Panc1 (cell line): ENCODE data around the gene ARL5A.

Experiments used
- POLR2AphosphoS5 ChIP-seq: IDR thresholded peaks from 2 replicates; pipeline ENCODE4 v1.6.1; 2012; ENCODE audit warnings: mild to moderate bottlenecking, low read depth, low read length, moderate library complexity
- TF ChIP-seq, protein P1 (sequence below): fragments of 450-650 bp; IDR thresholded peaks from 2 replicates; pipeline ENCODE4 v1.5.1; 2017; ENCODE audit warnings: mild to moderate bottlenecking
- TF ChIP-seq, protein P2 (sequence below), 2 experiments: IDR thresholded peaks; 2 replicates each; pipeline ENCODE4 v1.6.1; 2011 to 2012; ENCODE audit warnings: low read depth in 2 of 2, control low read depth in 1 of 2, low read length in 1 of 2, mild to moderate bottlenecking in 1 of 2, moderate library complexity in 1 of 2; ENCODE audit not compliant: insufficient read depth in 1 of 2

DNA sequence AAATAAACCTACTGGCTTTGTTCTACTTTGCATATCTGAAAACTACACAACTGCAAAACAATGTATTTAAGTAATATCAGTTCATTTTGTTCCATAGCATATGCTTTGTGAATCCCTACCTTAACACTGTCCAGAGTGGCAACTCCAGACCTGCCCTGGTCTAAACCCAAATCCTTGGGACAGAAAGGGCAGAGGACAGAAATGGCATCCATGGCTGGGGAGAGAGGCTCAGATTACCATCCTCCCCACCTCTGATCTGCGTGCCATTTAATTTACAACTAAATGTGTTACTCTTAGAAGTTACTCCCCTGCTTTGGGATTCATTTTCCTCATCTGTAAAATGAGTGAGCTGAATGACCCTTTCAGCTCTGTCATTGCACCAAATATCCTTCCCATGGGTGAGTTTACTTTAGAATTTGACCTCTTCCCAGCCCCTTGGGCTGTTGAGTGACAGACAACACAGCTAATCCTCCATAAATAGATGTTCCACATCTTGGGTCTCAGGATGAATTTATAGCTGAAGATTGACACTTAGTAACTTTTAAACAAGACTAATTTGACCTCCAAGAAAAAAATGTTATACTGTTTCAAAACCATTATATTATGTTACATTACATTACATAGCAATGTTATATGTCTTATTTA lies 73.8 kb downstream of the ARL5A start:
- TF ChIP-seq, protein P1, sequence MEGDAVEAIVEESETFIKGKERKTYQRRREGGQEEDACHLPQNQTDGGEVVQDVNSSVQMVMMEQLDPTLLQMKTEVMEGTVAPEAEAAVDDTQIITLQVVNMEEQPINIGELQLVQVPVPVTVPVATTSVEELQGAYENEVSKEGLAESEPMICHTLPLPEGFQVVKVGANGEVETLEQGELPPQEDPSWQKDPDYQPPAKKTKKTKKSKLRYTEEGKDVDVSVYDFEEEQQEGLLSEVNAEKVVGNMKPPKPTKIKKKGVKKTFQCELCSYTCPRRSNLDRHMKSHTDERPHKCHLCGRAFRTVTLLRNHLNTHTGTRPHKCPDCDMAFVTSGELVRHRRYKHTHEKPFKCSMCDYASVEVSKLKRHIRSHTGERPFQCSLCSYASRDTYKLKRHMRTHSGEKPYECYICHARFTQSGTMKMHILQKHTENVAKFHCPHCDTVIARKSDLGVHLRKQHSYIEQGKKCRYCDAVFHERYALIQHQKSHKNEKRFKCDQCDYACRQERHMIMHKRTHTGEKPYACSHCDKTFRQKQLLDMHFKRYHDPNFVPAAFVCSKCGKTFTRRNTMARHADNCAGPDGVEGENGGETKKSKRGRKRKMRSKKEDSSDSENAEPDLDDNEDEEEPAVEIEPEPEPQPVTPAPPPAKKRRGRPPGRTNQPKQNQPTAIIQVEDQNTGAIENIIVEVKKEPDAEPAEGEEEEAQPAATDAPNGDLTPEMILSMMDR: no peak
- no peak for TF ChIP-seq POLR2AphosphoS5
- TF ChIP-seq, protein P2, sequence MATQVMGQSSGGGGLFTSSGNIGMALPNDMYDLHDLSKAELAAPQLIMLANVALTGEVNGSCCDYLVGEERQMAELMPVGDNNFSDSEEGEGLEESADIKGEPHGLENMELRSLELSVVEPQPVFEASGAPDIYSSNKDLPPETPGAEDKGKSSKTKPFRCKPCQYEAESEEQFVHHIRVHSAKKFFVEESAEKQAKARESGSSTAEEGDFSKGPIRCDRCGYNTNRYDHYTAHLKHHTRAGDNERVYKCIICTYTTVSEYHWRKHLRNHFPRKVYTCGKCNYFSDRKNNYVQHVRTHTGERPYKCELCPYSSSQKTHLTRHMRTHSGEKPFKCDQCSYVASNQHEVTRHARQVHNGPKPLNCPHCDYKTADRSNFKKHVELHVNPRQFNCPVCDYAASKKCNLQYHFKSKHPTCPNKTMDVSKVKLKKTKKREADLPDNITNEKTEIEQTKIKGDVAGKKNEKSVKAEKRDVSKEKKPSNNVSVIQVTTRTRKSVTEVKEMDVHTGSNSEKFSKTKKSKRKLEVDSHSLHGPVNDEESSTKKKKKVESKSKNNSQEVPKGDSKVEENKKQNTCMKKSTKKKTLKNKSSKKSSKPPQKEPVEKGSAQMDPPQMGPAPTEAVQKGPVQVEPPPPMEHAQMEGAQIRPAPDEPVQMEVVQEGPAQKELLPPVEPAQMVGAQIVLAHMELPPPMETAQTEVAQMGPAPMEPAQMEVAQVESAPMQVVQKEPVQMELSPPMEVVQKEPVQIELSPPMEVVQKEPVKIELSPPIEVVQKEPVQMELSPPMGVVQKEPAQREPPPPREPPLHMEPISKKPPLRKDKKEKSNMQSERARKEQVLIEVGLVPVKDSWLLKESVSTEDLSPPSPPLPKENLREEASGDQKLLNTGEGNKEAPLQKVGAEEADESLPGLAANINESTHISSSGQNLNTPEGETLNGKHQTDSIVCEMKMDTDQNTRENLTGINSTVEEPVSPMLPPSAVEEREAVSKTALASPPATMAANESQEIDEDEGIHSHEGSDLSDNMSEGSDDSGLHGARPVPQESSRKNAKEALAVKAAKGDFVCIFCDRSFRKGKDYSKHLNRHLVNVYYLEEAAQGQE (IDR thresholded peaks at IDR 0.05; ENCODE audit: insufficient read depth in 1 of 2, low read depth in 2 of 2, low read length in 1 of 2): no peak
